Activated naive CD4-positive, alpha-beta T cell (primary cell): ENCODE results near the gene DHDH.
"Not testable (repeated sequence)": the region's sequence is repeated elsewhere in the genome, so short reads cannot be mapped to it uniquely, and the experiment has no call there.

Source experiments
- DNase-seq, 4 experiments: peaks; one replicate each; lab custom pipeline; 2025; lab: John Stamatoyannopoulos, UW

DHDH gene

DNA sequence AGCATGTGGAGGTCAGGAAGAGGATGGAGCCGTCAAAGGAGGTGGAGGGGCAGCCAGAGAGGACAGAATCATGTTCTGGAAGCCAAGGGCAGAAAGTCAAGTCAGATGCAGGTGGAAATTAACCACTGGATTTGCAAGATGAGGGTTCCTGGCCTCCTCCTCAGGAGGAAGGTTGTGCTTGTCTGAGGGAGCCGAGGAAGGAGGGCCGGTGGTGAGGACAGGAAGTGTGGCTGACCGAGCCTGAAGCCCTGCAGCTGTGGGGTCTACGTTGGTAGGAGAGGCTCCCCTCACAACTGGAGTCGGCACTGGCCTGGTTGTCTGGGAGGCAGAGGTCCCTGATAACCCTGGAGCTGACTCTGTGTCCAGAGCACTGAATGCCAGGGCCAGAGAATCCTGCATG is 15.4 kb upstream of the DHDH start:
- DNase-seq = no peak

DNA sequence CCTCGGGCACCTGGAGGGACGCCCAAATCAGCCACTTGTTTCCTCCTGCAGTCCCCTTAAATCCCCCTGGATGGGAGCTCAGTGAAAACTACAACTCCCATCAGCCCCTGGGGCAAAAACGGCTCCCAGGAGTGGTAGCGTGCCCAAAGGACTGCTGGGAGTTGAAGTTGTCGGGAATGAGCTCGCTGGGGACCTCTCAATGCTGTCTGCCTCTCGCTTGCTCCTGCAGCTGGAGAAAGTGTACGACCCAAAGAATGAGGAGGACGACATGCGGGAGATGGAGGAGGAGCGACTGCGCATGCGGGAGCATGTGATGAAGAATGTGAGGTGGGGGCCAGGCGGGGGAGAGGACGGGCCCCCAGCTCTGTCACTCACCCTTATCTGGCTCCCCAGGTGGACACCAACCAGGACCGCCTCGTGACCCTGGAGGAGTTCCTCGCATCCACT is 14.7 kb upstream of the DHDH start:
- DNase-seq = no peak

DNA sequence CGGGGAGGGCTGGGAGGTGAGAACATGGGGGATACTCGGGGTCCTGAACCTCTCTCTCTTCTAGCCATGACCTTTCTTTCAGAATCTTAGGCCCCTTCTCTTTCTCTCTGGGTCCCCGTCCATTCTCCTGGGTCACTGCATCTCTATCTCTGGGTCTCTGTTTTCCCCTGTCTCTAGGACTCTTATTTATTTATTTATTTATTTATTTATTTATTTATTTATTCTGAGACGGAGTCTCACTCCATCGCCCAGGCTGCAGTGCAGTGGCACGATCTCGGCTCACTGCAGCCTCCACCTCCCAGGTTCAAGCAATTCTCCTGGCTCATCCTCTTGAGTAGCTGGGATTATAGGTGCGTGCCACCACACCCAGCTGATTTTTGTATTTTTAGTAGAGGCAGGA is 14.2 kb upstream of the DHDH start:
- DNase-seq = not testable (repeated sequence)

DNA sequence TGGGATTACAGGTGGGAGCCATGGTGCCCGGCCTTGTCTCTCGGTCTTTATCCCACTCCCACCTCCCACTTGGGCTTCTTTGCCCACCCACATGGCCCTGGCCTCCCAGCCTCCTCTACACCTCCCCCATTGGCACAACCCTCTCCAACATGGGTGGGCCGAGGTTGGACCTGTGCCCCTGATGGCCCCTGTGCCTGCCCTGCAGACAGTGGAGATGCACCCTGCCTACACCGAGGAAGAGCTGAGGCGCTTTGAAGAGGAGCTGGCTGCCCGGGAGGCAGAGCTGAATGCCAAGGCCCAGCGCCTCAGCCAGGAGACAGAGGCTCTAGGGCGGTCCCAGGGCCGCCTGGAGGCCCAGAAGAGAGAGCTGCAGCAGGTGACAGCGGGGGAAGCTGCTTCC is 12.6 kb upstream of the DHDH start:
- DNase-seq = no peak

DNA sequence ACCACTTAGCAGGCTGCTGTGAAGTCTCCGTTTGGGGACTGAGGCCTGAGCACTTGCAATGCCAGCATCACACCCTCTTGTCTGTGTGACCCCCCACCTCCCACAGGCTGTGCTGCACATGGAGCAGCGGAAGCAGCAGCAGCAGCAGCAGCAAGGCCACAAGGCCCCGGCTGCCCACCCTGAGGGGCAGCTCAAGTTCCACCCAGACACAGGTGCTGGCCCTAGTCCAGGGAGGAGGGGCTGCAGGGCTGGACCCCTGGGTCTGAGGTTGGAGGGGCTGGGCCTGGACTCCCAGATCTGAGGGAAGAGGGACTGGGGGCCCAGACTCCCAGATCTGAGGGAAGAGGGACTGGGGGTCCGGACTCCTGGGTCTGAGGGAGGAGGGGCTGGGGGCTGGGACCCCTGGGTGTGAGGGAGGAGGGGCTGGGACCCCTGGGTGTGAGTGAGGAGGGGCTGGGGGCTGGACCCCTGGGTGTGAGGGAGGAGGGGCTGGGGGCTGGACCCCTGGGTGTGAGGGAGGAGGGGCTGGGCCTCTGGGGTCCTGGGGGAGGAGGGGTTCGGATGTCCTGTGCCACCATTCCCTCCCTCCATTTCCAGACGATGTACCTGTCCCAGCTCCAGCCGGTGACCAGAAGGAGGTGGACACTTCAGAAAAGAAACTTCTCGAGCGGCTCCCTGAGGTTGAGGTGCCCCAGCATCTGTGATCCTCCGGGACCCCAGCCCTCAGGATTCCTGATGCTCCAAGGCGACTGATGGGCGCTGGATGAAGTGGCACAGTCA is 11.6 kb upstream of the DHDH start:
- DNase-seq = no peak

DNA sequence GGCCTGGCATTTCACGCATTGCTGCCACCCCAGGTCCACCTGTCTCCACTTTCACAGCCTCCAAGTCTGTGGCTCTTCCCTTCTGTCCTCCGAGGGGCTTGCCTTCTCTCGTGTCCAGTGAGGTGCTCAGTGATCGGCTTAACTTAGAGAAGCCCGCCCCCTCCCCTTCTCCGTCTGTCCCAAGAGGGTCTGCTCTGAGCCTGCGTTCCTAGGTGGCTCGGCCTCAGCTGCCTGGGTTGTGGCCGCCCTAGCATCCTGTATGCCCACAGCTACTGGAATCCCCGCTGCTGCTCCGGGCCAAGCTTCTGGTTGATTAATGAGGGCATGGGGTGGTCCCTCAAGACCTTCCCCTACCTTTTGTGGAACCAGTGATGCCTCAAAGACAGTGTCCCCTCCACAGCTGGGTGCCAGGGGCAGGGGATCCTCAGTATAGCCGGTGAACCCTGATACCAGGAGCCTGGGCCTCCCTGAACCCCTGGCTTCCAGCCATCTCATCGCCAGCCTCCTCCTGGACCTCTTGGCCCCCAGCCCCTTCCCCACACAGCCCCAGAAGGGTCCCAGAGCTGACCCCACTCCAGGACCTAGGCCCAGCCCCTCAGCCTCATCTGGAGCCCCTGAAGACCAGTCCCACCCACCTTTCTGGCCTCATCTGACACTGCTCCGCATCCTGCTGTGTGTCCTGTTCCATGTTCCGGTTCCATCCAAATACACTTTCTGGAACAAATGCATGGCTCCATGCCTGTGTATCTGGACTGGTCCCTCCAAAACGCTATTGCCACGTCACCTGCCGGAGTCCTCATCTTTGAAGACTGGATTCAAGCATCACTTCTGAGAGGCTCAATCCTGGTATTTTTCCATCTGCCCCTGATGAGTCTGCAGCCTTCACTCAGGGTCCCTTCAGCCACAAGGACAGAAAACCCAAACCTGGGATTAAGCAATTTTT is 10.7 kb upstream of the DHDH start:
- DNase-seq = no peak

DNA sequence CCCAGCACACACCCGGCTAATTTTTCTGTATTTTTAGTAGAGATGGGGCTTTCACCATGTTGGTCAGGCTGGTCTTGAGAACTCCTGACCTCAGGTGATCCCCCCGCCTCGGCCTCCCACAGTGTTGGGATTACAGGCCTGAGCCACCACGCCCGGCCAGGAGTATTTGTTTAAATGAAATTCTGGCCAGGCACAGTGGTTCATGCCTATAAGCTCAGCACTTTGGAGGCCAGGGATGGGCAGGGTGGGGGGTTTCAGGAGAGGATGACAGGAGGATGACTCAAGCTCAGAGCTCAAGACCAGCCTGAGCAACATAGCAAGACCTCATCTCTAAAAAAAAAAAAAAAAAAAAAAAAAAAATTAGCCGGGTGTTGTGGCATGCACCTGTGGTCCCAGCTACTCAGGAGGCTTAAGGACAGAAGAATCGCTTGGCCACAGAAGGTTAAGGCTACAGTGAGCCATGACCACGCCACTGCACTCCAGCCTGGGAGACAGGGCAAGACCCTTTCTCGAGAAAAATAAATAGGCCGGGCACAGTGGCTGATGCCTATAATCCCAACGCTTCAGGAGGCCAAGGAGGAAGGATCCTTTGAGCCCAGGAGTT is 8.2 kb upstream of the DHDH start:
- no peak for DNase-seq

DNA sequence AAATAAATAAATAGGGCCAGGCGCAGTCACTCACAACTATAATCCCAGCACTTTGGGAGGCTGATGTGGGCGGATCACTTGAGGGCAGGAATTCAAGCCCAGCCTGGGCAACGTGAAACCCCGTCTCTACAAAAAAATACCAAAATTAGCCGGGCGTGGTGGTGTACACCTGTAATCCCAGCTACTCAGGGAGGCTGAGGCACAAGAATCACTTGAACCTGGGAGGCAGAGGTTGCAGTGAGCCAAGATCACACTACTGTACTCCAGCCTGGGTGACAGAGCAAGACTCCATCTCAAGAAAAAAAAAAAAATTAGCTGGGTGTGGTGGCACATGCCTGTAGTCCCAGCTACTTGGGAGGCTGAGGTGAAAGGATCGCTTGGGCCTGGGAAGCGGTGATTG is 7.6 kb upstream of the DHDH start:
- DNase-seq = not testable (repeated sequence)

DNA sequence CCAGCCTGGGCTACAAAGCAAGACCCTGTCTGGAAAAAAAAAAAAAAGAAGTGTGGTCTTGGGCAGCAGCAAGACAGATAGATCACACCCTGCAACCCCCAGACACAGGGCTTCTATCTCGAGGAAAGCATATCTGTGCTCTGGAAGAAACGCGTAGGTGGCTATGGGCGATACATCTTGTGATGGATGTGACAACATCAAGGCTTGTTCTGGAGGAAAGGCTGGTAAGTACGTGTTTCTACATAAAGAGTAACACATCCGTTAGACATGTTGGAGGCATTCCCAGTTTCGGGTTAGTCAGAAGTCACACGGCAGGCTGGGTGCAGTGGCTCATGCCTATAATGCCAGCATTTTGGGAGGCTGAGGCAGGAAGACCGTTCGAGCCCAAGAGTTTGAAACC is 6.6 kb upstream of the DHDH start:
- DNase-seq = peak in 1 of 4 experiments; percentile 6

DNA sequence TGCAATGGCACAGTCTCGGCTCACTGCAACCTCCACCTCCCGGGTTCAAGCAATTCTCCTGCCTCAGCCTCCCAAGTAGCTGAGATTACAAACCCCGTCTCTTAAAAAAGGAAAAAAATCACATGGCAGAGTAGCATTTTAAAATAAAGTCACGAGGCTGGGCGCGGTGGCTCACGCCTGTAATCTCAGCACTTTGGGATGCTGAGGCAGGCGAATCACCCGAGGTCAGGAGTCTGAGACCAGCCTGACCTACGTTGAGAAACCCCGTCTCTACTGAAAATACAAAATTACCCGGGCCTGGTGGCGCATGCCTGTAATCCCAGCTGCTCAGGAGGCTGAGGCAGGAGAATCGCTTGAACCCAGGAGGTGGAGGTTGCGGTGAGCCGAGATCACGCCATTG is 5.8 kb upstream of the DHDH start:
- not testable (repeated sequence) for DNase-seq

DNA sequence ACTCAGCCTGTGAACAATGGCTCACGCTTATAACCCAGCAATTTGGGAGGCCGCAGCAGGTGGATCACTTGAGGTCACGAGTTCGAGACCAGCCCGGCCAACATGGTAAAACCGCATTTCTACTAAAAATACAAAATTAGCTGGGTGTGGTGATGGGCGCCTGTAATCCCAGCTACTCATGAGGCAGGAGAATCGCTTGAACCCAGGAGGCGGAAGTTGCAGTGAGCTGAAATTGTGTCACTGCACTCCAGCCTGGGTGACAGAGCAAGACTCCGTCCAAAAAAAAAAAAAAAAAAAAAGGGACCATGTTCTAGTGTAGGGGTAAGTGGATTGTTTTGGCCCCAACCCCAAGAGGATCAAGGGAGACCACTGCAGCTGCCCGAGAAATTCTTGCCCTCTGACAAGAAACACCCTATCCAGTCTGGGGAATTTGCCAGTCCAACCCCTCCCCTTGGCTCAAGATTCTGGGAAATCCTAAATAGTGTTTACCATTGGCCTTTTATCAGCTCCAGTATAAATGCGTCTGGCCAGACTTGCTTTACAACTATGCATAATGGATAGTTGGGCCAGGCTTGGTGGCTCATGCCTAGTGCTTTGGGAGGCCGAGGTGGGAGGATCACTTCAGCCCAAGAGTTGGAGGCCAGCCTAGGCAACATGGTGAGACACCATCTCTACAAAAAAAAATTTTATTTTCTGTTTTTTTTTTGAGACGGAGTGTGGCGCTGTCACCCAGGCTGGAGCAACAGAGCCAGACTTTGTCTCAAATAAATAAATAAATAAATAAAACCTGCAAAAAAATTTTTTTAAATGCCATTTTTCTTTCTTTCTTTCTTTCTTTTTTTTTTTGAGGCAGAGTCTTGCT is 5.1 kb upstream of the DHDH start:
- no peak for DNase-seq

DNA sequence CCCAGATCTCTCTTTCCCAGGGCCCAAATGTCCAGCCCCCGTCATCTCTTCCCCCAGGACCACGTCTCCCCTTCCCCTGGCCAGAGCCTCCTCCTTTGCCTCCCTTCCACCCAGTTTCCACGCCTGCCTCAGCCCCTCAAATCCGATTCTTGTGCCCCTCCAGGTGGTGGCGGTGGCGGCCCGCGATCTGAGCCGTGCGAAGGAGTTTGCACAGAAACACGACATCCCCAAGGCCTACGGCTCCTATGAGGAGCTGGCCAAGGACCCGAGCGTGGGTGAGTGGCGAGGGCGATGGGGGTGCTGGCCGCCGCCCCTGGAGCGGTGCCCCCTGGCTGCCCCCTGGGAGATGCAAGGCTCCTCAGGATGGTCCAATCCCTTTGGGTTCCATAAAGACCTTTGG is 1.3 kb downstream of the DHDH start:
- no peak for DNase-seq

DNA sequence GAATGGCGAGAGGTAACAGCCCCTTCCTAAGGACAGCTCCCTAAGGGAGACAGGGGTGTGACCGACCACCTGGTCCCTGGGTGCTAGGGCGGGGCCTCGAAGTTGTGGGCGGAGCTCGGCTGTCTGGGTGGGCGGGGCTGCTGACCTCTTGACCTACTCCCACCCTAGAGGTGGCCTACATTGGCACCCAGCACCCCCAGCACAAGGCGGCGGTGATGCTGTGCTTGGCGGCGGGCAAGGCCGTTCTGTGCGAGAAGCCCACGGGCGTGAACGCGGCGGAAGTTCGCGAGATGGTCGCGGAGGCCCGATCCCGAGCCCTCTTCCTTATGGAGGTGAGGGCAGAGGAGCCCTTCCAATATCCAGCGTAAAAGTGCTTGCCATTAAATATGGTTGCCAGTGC is 2.4 kb downstream of the DHDH start:
- no peak for DNase-seq

DNA sequence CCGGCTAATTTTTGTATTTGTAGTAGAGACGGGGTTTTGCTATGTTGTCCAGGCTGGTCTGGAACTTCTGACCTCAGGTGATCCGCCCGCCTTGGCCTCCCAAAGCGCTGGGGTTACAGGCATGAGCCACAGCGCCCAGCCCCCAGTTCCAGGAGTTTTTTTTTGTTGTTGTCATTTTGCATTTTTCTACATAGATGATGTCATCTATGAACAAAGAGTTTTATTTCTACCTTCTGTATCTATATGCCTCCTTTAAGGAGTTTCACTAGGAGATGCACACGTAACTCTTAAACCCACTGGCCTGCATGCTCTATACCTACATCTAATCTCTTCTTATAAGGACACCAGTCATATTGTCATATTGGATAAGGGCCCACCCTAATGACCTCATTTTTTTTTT is 4.8 kb downstream of the DHDH start:
- no peak for DNase-seq

DNA sequence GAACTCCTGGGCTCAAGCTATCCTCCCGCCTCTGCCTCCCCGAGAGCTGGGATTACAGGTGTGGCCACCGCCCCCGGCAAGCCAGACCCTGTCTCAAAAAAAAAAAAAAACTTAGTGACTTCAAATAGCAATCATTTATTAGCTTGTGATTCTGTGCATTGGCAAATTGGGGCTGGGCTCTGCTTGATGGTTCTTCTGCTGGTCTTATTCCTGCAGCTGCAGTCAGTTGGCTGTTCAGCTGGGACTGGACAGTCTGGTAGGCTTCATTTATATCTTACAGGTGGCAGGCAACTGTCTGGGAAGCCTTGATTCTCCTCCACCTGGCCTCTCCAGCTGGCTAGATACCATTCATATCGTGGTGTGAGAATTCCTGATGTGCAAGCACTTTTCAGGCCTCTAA is 7.4 kb downstream of the DHDH start:
- no peak for DNase-seq

DNA sequence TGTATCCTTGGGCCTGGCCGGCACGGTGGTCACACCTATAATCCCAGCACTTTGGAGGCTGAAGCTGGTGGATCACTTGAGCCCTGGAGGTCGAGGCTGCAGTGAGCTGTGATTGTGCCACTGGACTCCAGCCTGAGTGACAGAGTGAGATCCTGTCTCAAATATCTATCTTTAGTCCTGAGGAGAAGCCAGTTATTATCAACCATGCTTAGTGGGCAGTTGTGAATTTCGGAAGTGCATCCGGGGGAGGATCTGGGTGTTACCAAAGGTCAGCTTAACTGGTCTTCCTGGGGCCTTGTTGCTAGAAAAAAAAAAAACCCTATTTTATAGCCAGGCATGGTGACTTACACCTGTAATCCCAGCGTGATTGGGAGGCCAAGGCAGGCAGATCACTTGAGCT is 9.6 kb downstream of the DHDH start:
- DNase-seq = no peak

DNA sequence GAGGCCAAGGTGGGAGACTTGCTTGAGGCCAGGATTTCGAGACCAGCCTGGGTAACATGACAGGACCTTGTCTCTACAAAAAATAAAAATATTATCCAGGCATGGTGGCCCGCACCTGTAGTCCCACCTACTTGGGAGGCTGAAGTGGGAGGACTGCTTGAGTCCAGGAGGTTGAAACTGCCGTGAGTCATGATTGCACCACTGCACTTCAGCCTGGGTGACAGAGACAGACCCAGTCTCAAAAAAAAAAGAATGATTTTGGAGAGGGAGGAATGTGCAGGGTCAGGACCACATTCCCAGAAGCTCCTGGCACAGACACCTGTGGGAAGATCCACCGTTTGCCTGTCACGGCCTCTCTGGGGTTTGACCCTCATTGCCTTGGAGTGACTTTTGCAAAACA is 11.9 kb downstream of the DHDH start:
- no peak for DNase-seq

DNA sequence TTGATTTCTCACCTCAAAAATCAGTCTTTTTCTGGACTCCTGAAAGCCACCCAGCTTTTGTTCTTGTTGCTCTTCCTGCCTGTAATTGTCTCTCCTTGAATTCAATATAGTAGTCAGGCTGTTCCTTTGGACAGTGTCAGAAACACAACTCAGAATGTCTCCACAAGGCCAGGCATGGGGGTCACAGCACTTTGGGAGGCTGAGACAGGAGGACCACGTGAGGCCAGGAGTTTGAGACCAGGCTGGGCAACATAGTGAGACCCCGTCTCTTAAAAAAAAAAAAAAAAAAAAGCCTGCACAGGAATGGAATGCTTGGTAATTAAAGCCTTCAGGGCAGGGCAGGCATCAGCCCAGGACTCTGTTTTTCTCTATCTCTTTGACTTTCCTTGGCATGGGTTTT is 12.3 kb downstream of the DHDH start:
- DNase-seq = no peak

DNA sequence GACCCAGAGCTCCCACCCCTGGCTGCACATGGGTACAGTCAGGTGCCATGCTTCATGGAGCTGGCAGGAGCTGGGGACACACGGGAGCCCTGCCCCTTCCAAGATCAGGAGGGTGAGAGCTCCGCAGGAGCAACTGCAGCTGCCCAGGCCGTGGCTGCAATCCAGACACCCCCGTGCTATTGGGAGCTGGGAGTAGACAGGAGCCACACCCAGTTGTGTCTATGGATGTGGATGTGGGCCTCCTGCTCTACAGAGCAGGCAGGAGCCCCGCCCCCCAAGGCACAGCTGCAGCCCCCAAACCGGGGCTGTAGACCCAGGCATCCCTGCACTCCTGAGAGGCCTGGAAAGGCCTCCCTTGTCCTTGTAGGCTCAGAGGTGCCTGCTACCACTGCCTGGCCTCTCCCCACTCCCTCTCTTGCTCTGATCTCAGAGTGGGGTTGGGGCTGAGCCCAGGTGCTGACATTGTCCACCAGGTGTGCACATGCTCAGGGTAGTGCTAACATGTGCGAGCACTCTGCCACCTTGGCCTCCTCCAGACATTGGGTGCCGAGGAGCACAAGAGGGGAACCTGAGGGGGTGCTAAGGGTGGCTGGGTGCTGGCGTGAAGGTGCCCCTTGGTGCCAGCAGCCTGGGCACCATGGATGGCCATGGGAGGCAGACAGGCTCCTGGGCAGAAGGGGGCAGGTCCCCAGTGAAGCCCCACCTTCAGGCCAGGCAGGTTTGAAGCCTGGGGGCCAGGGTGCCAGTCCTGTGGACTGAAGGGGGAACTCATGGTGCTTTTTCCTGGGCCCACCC is 13.2 kb downstream of the DHDH start:
- no peak for DNase-seq

DNA sequence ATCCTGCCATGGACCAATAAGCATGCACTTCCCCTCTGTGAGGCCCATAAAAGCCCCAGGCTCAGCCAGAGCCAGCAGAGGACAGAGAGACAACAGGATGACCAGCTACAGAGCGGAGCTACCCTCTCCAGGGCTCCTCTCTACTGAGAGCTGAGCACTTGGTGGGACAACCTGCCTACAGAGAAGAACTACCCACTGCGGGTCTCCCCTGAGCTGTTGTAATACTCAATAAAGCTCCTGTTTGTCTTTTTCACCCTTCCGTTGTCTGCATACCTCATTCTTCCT is 13.7 kb downstream of the DHDH start:
- no peak for DNase-seq

DNA sequence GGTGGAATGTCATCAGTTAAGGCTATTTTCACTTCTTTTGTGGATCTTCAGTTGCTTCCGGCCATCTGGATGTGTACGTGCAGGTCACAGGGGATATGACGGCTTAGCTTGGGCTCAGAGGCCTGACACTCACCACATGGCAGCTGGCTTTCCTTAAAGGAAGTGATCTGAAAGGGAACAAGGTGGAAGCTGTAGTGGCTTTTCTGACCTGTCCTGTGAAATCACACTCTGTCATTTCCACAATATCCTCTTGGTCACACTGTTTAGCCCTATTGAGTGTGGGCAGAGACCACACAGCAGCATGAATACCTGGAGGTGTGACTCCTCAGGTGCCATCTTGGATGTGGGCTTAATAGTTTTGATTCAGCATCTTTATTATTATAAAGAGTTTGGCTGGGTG is 16.7 kb downstream of the DHDH start:
- DNase-seq = no peak
